Activated CD8-positive, alpha-beta memory T cell treated with anti-CD3 and anti-CD28 coated beads, Interleukin-2, amount 50 U/mL, for 48 hours (primary cell): ENCODE results near the gene RNASE4.
"Not testable (repeated sequence)": the region's sequence is repeated elsewhere in the genome, so short reads cannot be mapped to it uniquely, and the experiment has no call there.

Experiments
- DNase-seq: peaks from one replicate; pipeline ENCODE4 v3.0.0-alpha.2; 2020

Gene RNASE4

GRCh38 chr14:20700965-20701364 is 16.6 kb downstream of the RNASE4 start:
- DNase-seq = not testable (repeated sequence)

GRCh38 chr14:20706657-20707355 is 22.4 kb downstream of the RNASE4 start:
- no peak for DNase-seq

DNA sequence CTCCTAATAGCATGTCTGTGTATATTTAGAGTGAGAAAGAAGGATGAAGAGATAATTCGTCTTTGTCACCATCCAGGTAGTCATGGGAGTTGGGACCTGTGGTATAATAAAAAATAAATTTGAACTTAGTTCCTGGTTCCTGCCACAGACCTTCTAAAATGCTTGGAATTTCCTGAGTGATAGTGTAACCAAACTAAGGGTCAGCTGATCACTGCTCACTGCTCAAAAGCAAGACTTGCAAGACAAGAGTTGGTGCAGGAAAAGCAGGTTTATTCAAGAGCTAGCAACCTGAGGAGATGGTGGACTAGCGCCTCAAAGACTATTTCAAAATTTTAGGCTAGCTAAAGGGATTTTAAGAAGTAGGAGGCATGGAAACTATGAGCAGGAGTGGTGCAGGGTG is 23.3 kb downstream of the RNASE4 start:
- DNase-seq = no peak

DNA sequence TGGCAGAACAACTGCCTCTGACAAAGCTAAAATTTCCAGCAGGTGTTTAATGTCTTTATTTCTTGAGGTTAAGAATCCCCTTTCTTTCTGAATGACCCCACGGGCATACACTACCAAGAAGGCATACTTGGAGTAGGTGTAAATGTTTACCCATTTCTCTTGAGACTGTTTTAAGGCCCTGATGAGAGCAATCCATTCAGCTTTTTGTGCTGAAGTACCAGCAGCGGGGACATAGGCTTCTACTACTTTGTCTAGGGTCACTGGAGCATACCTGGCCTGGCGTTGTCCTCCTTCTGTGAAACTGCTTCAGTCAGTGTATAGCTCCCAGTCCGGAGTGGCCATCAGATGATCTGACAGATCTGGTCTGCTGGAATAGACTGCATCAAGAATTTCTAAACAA is 26.9 kb downstream of the RNASE4 start:
- DNase-seq = no peak

DNA sequence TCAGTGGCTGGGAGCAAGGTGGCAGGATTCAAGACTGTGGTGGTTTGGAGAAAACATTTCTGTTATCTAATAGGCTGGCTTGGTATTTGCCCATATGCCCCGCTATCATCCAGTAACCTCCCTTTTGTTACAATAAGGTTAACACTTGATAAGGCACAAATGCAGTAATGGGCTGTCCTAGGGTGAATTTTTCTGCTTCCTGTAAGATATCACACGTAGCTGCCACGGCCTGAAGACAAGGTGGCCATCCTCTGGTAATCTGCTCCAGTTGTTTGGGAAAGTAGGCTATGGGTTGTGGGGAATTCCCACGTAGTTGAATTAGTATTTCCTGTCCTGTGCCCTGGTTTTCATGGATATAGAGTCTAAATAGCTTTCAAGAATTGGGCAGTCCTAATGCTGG is 27.3 kb downstream of the RNASE4 start:
- no peak for DNase-seq

DNA sequence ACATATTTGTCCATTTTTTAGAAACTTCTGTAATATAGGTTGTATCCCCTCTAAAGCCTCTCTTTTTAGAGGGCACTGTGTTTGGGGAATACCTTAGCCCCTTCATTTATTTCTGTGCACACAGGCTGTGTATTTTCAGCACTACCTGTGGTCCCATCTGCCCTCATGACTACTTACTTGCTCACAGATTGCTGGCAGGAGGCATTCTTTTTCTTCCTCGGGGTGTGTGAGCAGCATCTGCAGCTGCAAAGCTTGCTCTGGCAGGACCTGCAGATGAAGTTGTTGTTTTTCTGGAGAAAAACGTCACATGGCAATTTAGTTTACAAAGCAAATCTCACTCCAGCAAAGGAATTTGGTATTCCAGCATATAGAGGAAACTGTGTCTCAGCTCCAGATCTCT is 28.5 kb downstream of the RNASE4 start:
- no peak for DNase-seq

- no peak for DNase-seq
These were observed 30.4 kb downstream of the RNASE4 start for GRCh38 chr14:20714593-20715250.

- DNase-seq = no peak
These were observed 35.4 kb downstream of the RNASE4 start for GRCh38 chr14:20719777-20720176.

- no peak for DNase-seq
These were observed 36.4 kb downstream of the RNASE4 start for GRCh38 chr14:20720741-20721140.

GRCh38 chr14:20722016-20722415 is 37.7 kb downstream of the RNASE4 start:
- DNase-seq = no peak

DNA sequence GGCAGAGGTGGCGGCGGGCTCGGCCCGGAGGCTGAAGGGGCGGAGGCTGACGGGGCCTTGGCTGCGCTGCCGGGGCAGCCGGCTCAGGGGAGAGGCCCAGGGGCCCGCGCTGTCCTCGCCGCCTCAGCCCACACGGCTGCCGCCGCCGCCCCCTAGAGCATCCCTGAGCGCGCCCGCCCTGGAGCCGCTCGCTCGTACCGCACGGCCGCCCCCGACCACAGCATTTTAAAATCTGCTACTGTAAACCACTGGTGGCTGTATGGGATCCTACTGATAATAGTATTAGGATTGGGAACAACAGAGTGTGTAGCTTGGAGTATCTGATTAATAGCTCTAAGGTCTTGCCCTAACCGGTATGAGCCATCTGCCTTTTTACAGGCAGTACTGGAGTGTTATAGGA is 39.1 kb downstream of the RNASE4 start:
- no peak for DNase-seq

GRCh38 chr14:20726121-20726520 is 41.8 kb downstream of the RNASE4 start:
- DNase-seq = not testable (repeated sequence)

- DNase-seq = no peak
These were observed 42.2 kb downstream of the RNASE4 start for GRCh38 chr14:20726531-20726930.

GRCh38 chr14:20730891-20731290 is 46.5 kb downstream of the RNASE4 start:
- no peak for DNase-seq

GRCh38 chr14:20732477-20732876 is 48.1 kb downstream of the RNASE4 start:
- no peak for DNase-seq

GRCh38 chr14:20732979-20733635 is 48.7 kb downstream of the RNASE4 start:
- no peak for DNase-seq

DNA sequence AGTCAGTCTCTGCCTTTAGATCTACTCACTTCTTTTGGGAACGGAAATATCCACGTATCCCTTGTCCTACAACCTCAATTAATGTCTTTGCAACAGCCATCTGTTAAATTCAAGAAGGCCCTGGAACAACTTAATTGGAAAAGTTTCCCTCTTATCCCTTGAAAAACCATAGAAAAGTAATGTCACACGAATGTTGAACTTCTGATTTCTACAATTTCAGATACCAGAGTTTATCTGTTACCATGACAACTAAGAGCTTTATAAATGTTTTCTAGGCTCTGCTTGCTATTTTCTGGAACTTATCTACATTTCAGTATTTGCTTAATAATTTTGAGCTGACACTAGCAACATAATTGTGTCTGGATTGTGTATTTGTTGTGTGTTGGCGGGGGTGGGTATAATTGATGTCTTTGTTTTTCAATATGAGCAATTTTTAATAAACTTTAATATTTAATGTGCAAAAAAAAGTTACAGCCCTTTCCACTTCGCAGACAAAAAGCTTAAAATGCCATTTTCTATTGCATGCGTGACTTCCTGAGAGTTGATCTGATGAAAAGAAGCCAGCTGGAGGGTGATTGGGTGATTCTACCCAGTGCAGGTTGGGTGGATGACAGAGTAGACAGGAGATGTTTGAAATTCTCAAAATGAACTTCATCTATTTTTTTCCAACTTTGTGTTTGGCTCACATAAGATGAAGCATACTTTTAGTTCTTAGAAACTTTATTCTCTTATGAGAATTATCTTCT is 49.5 kb downstream of the RNASE4 start:
- no peak for DNase-seq

GRCh38 chr14:20734430-20734806 is 50.1 kb downstream of the RNASE4 start:
- no peak for DNase-seq

- DNase-seq = not testable (repeated sequence)
These were observed 53.9 kb downstream of the RNASE4 start for GRCh38 chr14:20738292-20738691.

- DNase-seq = no peak
These were observed 57.8 kb downstream of the RNASE4 start for GRCh38 chr14:20742132-20742531.

- DNase-seq = no peak
These were observed 59.2 kb downstream of the RNASE4 start for GRCh38 chr14:20743556-20743955.

- DNase-seq = no peak
These were observed 61.4 kb downstream of the RNASE4 start, which contains the start of gene EDDM3A for GRCh38 chr14:20745571-20746358. TSS of gene EDDM3A (plus strand) at chr14:20745887. CDS start at chr14:20747581, 1,694 bp downstream.

GRCh38 chr14:20746566-20746965 is 62.2 kb downstream of the RNASE4 start:
- no peak for DNase-seq
